ENCODE results near the gene TBL2.

GRCh38 chr7:73570977-73571376 is 7.4 kb downstream of the TBL2 start:
- TF ChIP-seq CTCF (IDR thresholded peaks at IDR 0.05), result no peak
- TF ChIP-seq REST (IDR thresholded peaks at IDR 0.05; ENCODE audit: insufficient read depth in 1 of 2, low read depth in 2 of 2, low read length in 1 of 2), result no peak
- no peak for TF ChIP-seq POLR2AphosphoS5 (IDR thresholded peaks at IDR 0.05; ENCODE audit: low read depth, low read length)
- no peak for TF ChIP-seq SIN3A (IDR thresholded peaks at IDR 0.05; ENCODE audit: borderline replicate concordance, insufficient read depth, low read depth, low read length)
- TF ChIP-seq TCF7L2 (IDR thresholded peaks at IDR 0.05; ENCODE audit: low read depth, low read length), result no peak
